Activated CD4-positive, alpha-beta memory T cell treated with anti-CD3 and anti-CD28 coated beads for 36 hours (primary cell): ENCODE data around the gene NAA16. TPM values are rescaled to one million over a fixed set of nuclear protein-coding genes. Genes with fewer than 3 reads are reported as not detected.
A peak's percentile ranks its signal among the peaks of the same experiment; 100 is the strongest.
"Not testable (repeated sequence)": the region's sequence is repeated elsewhere in the genome, so short reads cannot be mapped to it uniquely, and the experiment has no call there.

Experiments
- CTCF ChIA-PET: fragments of 350-600 bp; sonication (Branson Sonifier 250); formaldehyde crosslinking; loops from one replicate; lab custom pipeline; 2021; ENCODE audit warnings: antibody characterized with exemption, inconsistent platforms; lab: Charles Lee
- POLR2A ChIA-PET: fragments of 350-600 bp; sonication (Branson Sonifier 250); formaldehyde crosslinking; loops from one replicate; lab custom pipeline; 2021; ENCODE audit warnings: antibody characterized with exemption; lab: Charles Lee
- DNase-seq: peaks from one replicate; pipeline ENCODE4 v3.0.0-alpha.2; 2020
- H3K27ac Mint-ChIP-seq: one replicate; pipeline ENCODE4 v1.8.0; 2021; ENCODE audit warnings: mixed read lengths
- H3K27me3 Mint-ChIP-seq: one replicate; pipeline ENCODE4 v1.8.0; 2021; ENCODE audit warnings: mixed read lengths
- H3K36me3 Mint-ChIP-seq: one replicate; pipeline ENCODE4 v1.8.0; 2021; ENCODE audit warnings: mixed read lengths
- H3K4me1 Mint-ChIP-seq: one replicate; pipeline ENCODE4 v1.8.0; 2021; ENCODE audit warnings: low read depth, mixed read lengths
- H3K4me3 Mint-ChIP-seq: one replicate; pipeline ENCODE4 v1.8.0; 2021; ENCODE audit warnings: mild to moderate bottlenecking, mixed read lengths
- H3K9me3 Mint-ChIP-seq: one replicate; pipeline ENCODE4 v1.8.0; 2021; ENCODE audit warnings: mixed read lengths
- intact Hi-C: fragments of 100-400 bp; cut with micrococcal nuclease; formaldehyde crosslinking; loops from one replicate; pipeline ENCODE4 v1.15.1; 2023
- total RNA-seq, 2 experiments: library from RNA; stranded (reverse); gene quantifications; one replicate each; pipeline ENCODE4 v1.2.3, GENCODE V29; 2021

The NAA16 gene
- total RNA-seq: 10 to 100 TPM; 19.2 to 23.2 TPM

DNA sequence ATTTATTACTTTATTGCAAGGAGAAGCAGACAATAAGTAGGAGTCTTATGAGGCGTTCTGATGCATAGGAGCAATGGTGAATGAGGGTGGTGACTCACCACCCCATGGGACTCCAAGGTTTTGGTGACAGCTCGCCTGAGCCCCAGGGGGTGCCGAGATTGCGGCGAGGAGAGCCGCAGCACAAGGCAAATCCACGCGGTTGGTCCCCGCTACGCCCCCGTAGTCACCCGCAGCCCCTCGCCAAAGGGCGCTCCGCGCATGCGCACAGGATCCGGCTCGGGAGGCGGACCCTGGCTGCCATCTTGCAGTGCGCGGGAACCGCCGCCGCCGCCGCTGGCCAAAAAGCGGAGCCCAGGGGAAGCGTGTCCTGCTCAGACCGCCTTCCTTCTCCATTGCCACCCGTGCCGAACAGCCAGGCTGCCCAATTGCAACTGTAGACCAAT lies at the start of gene NAA16:
TSS of gene NAA16 (plus strand) at position 305 of the 443 bp plus-strand sequence. CDS start 262 bp downstream, outside the sequence.
- intact Hi-C loops: loop anchor here (1.0 to 2.0 kb wide), 6 partner anchors 48 to 960 kb away; partner anchors contain the start of genes KBTBD6, MTRF1 and WBP4
- H3K27ac Mint-ChIP-seq: peak within 1 kb of the TSS; percentile 92
- ChIA-PET POLR2A (interaction anchor here (1.0 to 1.2 kb wide), 2 partner anchors 10 to 152 kb away, joined by 3 read pairs; no protein-coding TSS in a partner anchor), CTCF (interaction anchor here (0.6 to 1.2 kb wide), 2 partner anchors 41 to 336 kb away, joined by 3 read pairs; no protein-coding TSS in a partner anchor)
- peak; percentile 97 for DNase-seq
- no peaks in the 10 kb centered on the region for H3K27me3 Mint-ChIP-seq
- peaks cover 33% of the 10 kb centered on the region for H3K4me1 Mint-ChIP-seq
- H3K36me3 Mint-ChIP-seq: peaks cover 8% of the 10 kb centered on the region
- H3K9me3 Mint-ChIP-seq: no peaks in the 10 kb centered on the region
- peak within 1 kb of the TSS; percentile 93 for H3K4me3 Mint-ChIP-seq

DNA sequence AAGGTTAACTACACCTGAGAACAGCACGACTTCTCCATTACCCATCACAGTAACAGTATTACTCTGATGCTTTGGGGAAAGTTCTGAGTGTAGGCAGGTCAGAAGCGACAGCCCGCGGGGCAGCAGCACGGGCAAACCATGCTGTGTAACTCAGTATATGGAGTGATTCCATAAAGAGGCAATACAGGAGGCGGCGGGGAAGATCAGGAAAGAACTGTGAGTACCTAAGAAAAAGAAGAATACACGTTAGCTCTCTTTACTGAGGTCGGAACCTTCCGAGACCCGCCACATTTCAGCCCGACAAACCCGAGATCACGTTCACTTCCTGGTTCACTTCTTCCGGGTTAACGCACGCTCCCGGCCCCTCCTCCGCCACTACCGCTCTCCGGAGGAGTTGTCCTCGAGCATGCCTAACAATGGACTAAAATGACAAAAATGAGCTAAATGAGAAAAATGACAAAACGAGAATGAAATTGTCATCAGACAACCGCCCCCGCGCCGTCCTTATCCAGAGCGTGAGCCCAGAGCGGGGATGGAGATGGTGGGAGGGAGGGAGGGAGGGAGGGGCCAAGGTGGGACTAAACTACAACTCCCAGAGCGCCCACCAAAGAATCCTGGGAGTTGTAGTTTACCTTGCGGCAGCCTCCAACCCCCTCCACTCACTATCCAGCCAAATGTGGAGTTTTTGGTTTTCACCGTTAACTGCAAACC lies 47.7 kb upstream of the NAA16 start, which contains the start of gene MTRF1:
TSS of gene MTRF1 (minus strand) at position 316 of the 711 bp plus-strand sequence. CDS start 2,669 bp downstream, outside the sequence.
- POLR2A ChIA-PET: interaction anchor here (1.0 to 1.2 kb wide), 4 partner anchors 8 to 203 kb away, joined by 3 to 7 read pairs (median 4); no protein-coding TSS in a partner anchor
- intact Hi-C loops: loop anchor here (1.0 to 2.0 kb wide), 5 partner anchors 48 to 697 kb away; partner anchors contain the start of genes KBTBD6, KBTBD7, NAA16 and VWA8
- peak within 1 kb of the TSS; percentile 96 for H3K27ac Mint-ChIP-seq
- H3K36me3 Mint-ChIP-seq: peaks cover 23% of the 10 kb centered on the region
- peak within 1 kb of the TSS; percentile 90 for H3K4me3 Mint-ChIP-seq
- CTCF ChIA-PET: interaction anchor here (2.5 kb wide), 1 partner anchor 209 kb away, joined by 8 read pairs; no protein-coding TSS in a partner anchor
- H3K27me3 Mint-ChIP-seq: no peaks in the 10 kb centered on the region
- DNase-seq: peak; percentile 84
- peaks cover 13% of the 10 kb centered on the region for H3K4me1 Mint-ChIP-seq
- peaks cover 6% of the 10 kb centered on the region for H3K9me3 Mint-ChIP-seq

- ChIA-PET CTCF (interaction anchor here (0.6 kb wide), 1 partner anchor 1499 kb away, joined by 4 read pairs; no protein-coding TSS in a partner anchor), POLR2A (no interaction called here)
- Mint-ChIP-seq H3K27me3 (no peaks in the 10 kb centered on the region), H3K9me3 (peaks cover 12% of the 10 kb centered on the region), H3K27ac (no peak overlapping the region), H3K36me3 (peaks cover 6% of the 10 kb centered on the region), H3K4me1 (peaks cover 17% of the 10 kb centered on the region), H3K4me3 (no peak overlapping the region)
- DNase-seq: no peak
- intact Hi-C loops: no loop called here
These were observed 44.0 kb upstream of the NAA16 start for GRCh38 chr13:41267106-41267505.

DNA sequence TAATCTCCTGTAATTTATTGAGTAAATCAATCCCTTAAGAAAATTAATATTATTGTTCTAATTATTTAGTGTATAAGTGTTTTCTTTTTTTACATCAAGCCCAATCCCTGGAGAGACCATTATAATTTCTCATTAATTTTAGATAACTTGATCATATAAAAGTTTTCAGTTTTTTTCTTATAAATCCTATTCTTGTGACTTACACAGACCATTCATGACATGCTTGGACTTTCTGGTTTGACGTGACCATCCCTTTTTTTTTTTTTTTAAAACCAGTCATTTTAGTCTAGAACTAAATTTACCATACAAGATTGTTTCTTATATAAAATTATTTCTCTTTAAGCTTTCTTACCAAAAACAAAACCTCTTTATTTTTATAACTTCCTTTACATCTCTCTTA lies 42.3 kb upstream of the NAA16 start:
- no peak overlapping the region for H3K4me3 Mint-ChIP-seq
- peaks cover 3% of the 10 kb centered on the region for H3K36me3 Mint-ChIP-seq
- H3K4me1 Mint-ChIP-seq: peaks cover 11% of the 10 kb centered on the region
- CTCF ChIA-PET: interaction anchor here (0.7 kb wide), 1 partner anchor 233 kb away, joined by 3 read pairs; no protein-coding TSS in a partner anchor
- intact Hi-C loops: no loop called here
- H3K9me3 Mint-ChIP-seq: peaks cover 12% of the 10 kb centered on the region
- DNase-seq: no peak
- POLR2A ChIA-PET: no interaction called here
- no peaks in the 10 kb centered on the region for H3K27me3 Mint-ChIP-seq
- no peak overlapping the region for H3K27ac Mint-ChIP-seq

DNA sequence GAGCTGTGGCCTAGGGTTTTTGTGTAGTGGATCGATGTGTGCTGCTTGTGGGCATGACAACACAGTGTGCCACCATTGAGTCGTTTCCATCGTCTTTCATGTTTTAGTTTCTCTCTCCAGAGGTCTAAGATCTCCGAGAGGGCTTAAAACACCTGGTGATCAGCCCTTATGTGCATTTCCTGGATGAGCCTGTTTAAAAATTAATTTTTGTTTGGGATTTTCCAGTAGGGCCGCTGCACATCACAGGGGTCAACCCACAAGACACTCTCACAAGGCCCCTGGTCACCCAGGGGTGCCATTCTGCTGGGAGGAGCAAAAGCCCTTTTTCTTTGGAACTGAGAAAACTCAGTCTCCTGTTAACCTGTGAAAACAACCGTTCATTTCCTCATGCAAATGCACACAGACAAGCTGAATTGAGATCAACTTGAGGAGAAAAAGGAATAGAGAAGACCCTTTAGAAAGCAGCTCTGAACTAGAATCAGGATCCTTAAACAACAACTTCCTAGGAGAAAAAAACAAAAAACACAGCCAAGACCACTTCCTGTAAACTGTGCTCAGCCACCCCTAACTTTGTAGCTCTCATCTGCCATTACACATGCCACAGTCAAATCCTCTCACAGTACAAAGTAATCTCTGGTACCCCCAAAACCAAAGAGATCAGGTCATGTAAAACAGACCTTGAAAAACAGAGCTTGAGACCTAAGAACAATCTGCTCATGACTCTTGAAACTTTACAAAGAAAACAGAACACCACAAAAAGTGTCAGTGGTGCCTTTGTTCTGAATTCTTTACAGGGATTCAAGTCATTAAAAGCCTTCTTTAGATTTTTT lies 39.4 kb upstream of the NAA16 start:
- H3K4me3 Mint-ChIP-seq: no peak overlapping the region
- CTCF ChIA-PET: no interaction called here

DNA sequence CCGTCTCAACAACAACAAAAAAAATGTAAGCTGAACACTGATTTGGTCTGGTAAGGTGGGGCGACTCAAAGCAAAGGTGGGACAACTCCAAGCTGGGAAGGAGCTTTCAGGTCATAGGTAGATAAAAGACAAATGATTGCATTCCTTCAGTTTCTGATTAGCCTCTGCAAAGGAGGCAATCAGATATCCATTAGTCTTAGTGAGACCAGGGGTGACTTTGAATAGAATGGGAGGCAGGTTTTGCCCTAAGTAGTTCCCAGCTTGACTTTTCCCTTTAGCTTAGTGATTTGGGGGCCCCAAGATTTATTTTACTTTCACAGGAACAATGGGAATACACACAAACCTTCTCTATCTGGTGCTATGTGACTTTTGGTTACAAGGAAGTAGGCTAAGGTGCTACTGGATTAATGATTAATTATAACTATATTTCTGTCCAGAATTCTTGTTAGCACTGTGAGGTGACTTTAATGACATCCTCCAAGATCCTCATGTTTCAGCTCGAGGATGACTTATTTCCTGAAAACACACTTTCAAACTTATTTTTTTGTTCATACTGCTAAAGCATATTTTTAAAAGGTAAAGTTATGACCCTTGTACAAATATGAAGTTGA lies 37.1 kb upstream of the NAA16 start:
- no peak for DNase-seq
- H3K36me3 Mint-ChIP-seq: no peaks in the 10 kb centered on the region
- intact Hi-C loops: no loop called here
- peaks cover 2% of the 10 kb centered on the region for H3K9me3 Mint-ChIP-seq
- peaks cover 11% of the 10 kb centered on the region for H3K4me1 Mint-ChIP-seq
- H3K27ac Mint-ChIP-seq: no peak overlapping the region
- POLR2A ChIA-PET: interaction anchor here (0.9 kb wide), 1 partner anchor 11 kb away, joined by 4 read pairs; the partner anchor contains the start of gene MTRF1
- CTCF ChIA-PET: interaction anchor here (1.7 kb wide), 1 partner anchor 9 kb away, joined by 3 read pairs; no protein-coding TSS in a partner anchor
- H3K27me3 Mint-ChIP-seq: no peaks in the 10 kb centered on the region
- no peak overlapping the region for H3K4me3 Mint-ChIP-seq

More for the DNA sequence above, 39.4 kb upstream of the NAA16 start:
- H3K36me3 Mint-ChIP-seq: peaks cover 3% of the 10 kb centered on the region
- no peak for DNase-seq
- peaks cover 12% of the 10 kb centered on the region for H3K9me3 Mint-ChIP-seq
- POLR2A ChIA-PET: interaction anchor here (1.2 kb wide), 1 partner anchor 9 kb away, joined by 3 read pairs; the partner anchor contains the start of gene MTRF1
- intact Hi-C loops: no loop called here
- peaks cover 11% of the 10 kb centered on the region for H3K4me1 Mint-ChIP-seq
- H3K27me3 Mint-ChIP-seq: no peaks in the 10 kb centered on the region
- peak overlapping the region; percentile 63 for H3K27ac Mint-ChIP-seq

- no peaks in the 10 kb centered on the region for H3K36me3 Mint-ChIP-seq
- POLR2A ChIA-PET: no interaction called here
- intact Hi-C loops: no loop called here
- H3K27ac Mint-ChIP-seq: no peak overlapping the region
- no peaks in the 10 kb centered on the region for H3K9me3 Mint-ChIP-seq
- H3K4me1 Mint-ChIP-seq: peaks cover 11% of the 10 kb centered on the region
- H3K4me3 Mint-ChIP-seq: no peak overlapping the region
- no peaks in the 10 kb centered on the region for H3K27me3 Mint-ChIP-seq
- no peak for DNase-seq
- CTCF ChIA-PET: no interaction called here
These were observed 36.2 kb upstream of the NAA16 start for GRCh38 chr13:41274881-41275280.

- CTCF ChIA-PET: no interaction called here
- H3K4me1 Mint-ChIP-seq: peaks cover 4% of the 10 kb centered on the region
- no peaks in the 10 kb centered on the region for H3K27me3 Mint-ChIP-seq
- intact Hi-C loops: no loop called here
- H3K9me3 Mint-ChIP-seq: no peaks in the 10 kb centered on the region
- H3K36me3 Mint-ChIP-seq: no peaks in the 10 kb centered on the region
- POLR2A ChIA-PET: no interaction called here
- no peak overlapping the region for H3K27ac Mint-ChIP-seq
- H3K4me3 Mint-ChIP-seq: no peak overlapping the region
- no peak for DNase-seq
These were observed 34.2 kb upstream of the NAA16 start for GRCh38 chr13:41276824-41277223.

DNA sequence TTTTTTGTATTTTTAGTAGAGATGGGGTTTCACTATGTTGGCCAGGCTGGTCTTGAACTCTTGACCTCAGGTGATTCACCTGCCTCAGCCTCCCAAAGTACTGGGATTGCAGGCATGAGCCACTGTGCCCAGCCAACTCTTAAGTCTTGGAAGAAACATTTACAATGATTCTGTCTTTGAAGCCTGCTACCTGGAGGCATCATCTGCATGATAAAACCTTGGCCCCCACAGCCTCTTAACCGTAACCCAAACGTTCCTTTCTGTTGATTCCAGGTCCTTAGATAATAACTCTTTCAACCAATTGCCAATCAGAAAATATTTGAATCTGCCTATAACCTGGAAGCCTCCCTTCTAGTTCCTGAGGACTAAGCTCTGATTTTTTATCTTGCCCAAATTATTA lies 31.9 kb upstream of the NAA16 start:
- CTCF ChIA-PET, intact Hi-C loops, H3K27me3 Mint-ChIP-seq, H3K36me3 Mint-ChIP-seq, POLR2A ChIA-PET, H3K9me3 Mint-ChIP-seq, DNase-seq, H3K27ac Mint-ChIP-seq, H3K4me3 Mint-ChIP-seq, H3K4me1 Mint-ChIP-seq: not testable (repeated sequence)

GRCh38 chr13:41282129-41282571 lies 28.9 kb upstream of the NAA16 start:
- Mint-ChIP-seq H3K27me3 (no peaks in the 10 kb centered on the region), H3K4me1 (peaks cover 14% of the 10 kb centered on the region), H3K27ac (no peak overlapping the region), H3K36me3 (no peaks in the 10 kb centered on the region), H3K9me3 (no peaks in the 10 kb centered on the region), H3K4me3 (no peak overlapping the region)
- CTCF ChIA-PET: interaction anchor here (1.1 kb wide), 1 partner anchor 9 kb away, joined by 3 read pairs; no protein-coding TSS in a partner anchor
- intact Hi-C loops: no loop called here
- POLR2A ChIA-PET: no interaction called here
- DNase-seq: no peak
